Glutamatergic neuron (in vitro differentiated cells): Measurements from ENCODE around the gene RICTOR. TPM values are rescaled to one million over a fixed set of nuclear protein-coding genes. Genes with fewer than 3 reads are reported as not detected.
"Not testable (repeated sequence)": the region's sequence is repeated elsewhere in the genome, so short reads cannot be mapped to it uniquely, and the experiment has no call there.

Source experiments
- DNase-seq: peaks from one replicate; pipeline ENCODE4 v3.0.0; 2022
- H3K27ac Mint-ChIP-seq: one replicate; pipeline ENCODE4 v1.8.0; 2020; ENCODE audit warnings: mild to moderate bottlenecking, mixed read lengths, inconsistent platforms; ENCODE audit not compliant: unreplicated experiment
- H3K27me3 Mint-ChIP-seq: one replicate; pipeline ENCODE4 v1.8.0; 2020; ENCODE audit warnings: mild to moderate bottlenecking, moderate library complexity, mixed read lengths, inconsistent platforms; ENCODE audit not compliant: unreplicated experiment
- H3K36me3 Mint-ChIP-seq: one replicate; pipeline ENCODE4 v1.8.0; 2020; ENCODE audit warnings: mild to moderate bottlenecking, mixed read lengths, inconsistent platforms; ENCODE audit not compliant: unreplicated experiment
- H3K4me1 Mint-ChIP-seq: one replicate; pipeline ENCODE4 v1.8.0; 2020; ENCODE audit warnings: mild to moderate bottlenecking, low read depth, mixed read lengths, inconsistent platforms; ENCODE audit not compliant: unreplicated experiment
- H3K4me3 Mint-ChIP-seq: one replicate; pipeline ENCODE4 v1.8.0; 2020; ENCODE audit warnings: mild to moderate bottlenecking, mixed read lengths, inconsistent platforms; ENCODE audit not compliant: unreplicated experiment
- H3K9me3 Mint-ChIP-seq: one replicate; pipeline ENCODE4 v1.8.0; 2020; ENCODE audit warnings: mild to moderate bottlenecking, moderate library complexity, mixed read lengths, inconsistent platforms; ENCODE audit not compliant: unreplicated experiment
- total RNA-seq: library from RNA; stranded (reverse); fragmentation: NEBNext Ultra II Directional; extraction: Animal tissue kit (Norgen Biotek cat#: 25700); gene quantifications from one replicate; pipeline ENCODE4 v1.2.1, GENCODE V29; 2021; ENCODE audit not compliant: unreplicated experiment
- TF ChIP-seq, protein P1 (sequence below): fragments of 200-600 bp; sonication (generic); IDR thresholded peaks from one replicate; pipeline ENCODE4 v1.5.0; 2021; ENCODE audit not compliant: partially characterized antibody, unreplicated experiment

Gene RICTOR
- total RNA-seq, 1 donor from 2014 or later = 39.3 TPM

DNA sequence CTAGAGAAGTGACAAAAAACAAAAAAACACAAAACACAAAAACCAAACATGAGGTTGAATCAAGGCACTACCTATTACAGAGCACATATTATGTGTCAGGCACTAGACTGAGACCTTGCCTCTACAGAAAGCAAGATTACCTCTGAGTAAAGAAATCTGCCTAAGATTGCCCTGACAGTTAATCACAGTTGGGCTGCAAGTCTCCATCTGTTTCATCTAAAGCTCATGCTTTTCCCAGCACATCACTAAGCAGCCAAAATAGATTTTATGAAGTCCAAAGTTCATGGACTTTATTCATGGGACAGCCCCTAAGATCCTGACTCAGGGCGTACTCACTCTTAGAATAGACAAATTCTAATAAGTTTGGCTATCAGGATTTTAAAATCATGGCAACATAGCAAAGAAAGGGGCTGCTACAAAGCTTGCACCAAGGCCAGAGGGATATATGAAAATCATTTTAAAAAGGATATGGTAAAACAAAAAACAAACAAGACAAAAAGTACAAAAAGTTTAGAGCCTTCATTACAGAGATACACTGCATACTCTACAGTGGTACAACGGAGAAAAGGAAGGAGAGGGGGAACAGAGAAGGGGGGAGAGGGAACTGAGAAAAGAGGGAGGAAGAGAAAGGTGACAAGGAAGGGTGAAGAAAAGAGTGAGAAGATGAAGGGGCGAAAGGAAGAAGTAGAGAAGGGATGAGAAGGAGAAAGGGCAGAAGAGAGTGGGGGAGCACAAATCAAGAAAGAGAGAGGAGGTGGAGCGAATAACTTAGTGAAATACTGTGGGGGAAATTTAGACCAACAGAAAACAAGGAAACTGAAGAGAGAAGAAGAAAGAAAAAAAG is 58.2 kb downstream of the RICTOR start:
- Mint-ChIP-seq H3K27ac (no peak overlapping the region), H3K36me3 (peaks cover 14% of the 10 kb centered on the region), H3K4me3 (no peak overlapping the region), H3K4me1 (peaks cover 3% of the 10 kb centered on the region), H3K27me3 (no peaks in the 10 kb centered on the region), H3K9me3 (no peaks in the 10 kb centered on the region)
- TF ChIP-seq, protein P1, sequence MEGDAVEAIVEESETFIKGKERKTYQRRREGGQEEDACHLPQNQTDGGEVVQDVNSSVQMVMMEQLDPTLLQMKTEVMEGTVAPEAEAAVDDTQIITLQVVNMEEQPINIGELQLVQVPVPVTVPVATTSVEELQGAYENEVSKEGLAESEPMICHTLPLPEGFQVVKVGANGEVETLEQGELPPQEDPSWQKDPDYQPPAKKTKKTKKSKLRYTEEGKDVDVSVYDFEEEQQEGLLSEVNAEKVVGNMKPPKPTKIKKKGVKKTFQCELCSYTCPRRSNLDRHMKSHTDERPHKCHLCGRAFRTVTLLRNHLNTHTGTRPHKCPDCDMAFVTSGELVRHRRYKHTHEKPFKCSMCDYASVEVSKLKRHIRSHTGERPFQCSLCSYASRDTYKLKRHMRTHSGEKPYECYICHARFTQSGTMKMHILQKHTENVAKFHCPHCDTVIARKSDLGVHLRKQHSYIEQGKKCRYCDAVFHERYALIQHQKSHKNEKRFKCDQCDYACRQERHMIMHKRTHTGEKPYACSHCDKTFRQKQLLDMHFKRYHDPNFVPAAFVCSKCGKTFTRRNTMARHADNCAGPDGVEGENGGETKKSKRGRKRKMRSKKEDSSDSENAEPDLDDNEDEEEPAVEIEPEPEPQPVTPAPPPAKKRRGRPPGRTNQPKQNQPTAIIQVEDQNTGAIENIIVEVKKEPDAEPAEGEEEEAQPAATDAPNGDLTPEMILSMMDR = no peak
- no peak for DNase-seq

GRCh38 chr5:39014561-39014960 is 59.6 kb downstream of the RICTOR start:
- no peaks in the 10 kb centered on the region for H3K27me3 Mint-ChIP-seq
- peaks cover 18% of the 10 kb centered on the region for H3K36me3 Mint-ChIP-seq
- TF ChIP-seq, protein P1 = no peak
- no peak for DNase-seq
- peaks cover 3% of the 10 kb centered on the region for H3K4me1 Mint-ChIP-seq
- no peak overlapping the region for H3K4me3 Mint-ChIP-seq
- peaks cover 2% of the 10 kb centered on the region for H3K9me3 Mint-ChIP-seq
- H3K27ac Mint-ChIP-seq = no peak overlapping the region

DNA sequence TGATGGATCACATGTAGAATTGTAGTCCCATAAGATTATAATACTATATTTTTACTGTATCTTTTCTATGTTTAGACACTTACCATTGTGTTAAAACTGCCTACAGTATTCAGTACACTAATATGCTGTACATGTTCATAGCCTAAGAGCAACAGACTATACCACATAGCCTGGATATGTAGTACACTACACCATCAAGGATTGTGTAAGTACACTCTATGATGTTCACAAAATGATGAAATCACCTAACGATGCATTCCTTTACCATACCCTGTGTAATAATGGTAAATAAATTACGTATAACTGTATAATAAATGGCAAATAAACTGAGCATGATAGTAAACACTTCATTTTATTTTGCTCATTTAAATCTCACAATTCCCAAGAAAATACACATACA is 60.3 kb downstream of the RICTOR start:
- H3K9me3 Mint-ChIP-seq = peaks cover 2% of the 10 kb centered on the region
- DNase-seq = no peak
- H3K27ac Mint-ChIP-seq = no peak overlapping the region
- peaks cover 3% of the 10 kb centered on the region for H3K4me1 Mint-ChIP-seq
- H3K4me3 Mint-ChIP-seq = no peak overlapping the region
- H3K36me3 Mint-ChIP-seq = peaks cover 18% of the 10 kb centered on the region
- TF ChIP-seq, protein P1 = no peak
- no peaks in the 10 kb centered on the region for H3K27me3 Mint-ChIP-seq

- H3K9me3 Mint-ChIP-seq, H3K4me3 Mint-ChIP-seq, DNase-seq, H3K27ac Mint-ChIP-seq, H3K4me1 Mint-ChIP-seq, H3K27me3 Mint-ChIP-seq: not testable (repeated sequence)
- peaks cover 18% of the 10 kb centered on the region for H3K36me3 Mint-ChIP-seq
These were observed 63.2 kb downstream of the RICTOR start for GRCh38 chr5:39010958-39011357.

GRCh38 chr5:39009981-39010380 is 64.2 kb downstream of the RICTOR start:
- no peak overlapping the region for H3K4me3 Mint-ChIP-seq
- peaks cover 18% of the 10 kb centered on the region for H3K36me3 Mint-ChIP-seq
- no peaks in the 10 kb centered on the region for H3K4me1 Mint-ChIP-seq
- TF ChIP-seq, protein P1 = no peak
- H3K27me3 Mint-ChIP-seq = no peaks in the 10 kb centered on the region
- H3K27ac Mint-ChIP-seq = no peak overlapping the region
- no peak for DNase-seq
- H3K9me3 Mint-ChIP-seq = peaks cover 2% of the 10 kb centered on the region
